Measurements from ENCODE around the gene SUFU.

- TF ChIP-seq, protein P1, sequence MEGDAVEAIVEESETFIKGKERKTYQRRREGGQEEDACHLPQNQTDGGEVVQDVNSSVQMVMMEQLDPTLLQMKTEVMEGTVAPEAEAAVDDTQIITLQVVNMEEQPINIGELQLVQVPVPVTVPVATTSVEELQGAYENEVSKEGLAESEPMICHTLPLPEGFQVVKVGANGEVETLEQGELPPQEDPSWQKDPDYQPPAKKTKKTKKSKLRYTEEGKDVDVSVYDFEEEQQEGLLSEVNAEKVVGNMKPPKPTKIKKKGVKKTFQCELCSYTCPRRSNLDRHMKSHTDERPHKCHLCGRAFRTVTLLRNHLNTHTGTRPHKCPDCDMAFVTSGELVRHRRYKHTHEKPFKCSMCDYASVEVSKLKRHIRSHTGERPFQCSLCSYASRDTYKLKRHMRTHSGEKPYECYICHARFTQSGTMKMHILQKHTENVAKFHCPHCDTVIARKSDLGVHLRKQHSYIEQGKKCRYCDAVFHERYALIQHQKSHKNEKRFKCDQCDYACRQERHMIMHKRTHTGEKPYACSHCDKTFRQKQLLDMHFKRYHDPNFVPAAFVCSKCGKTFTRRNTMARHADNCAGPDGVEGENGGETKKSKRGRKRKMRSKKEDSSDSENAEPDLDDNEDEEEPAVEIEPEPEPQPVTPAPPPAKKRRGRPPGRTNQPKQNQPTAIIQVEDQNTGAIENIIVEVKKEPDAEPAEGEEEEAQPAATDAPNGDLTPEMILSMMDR (conservative IDR thresholded peaks at IDR 0.05; ENCODE audit: low read depth, low read length): no peak
- TF ChIP-seq EZH2 (IDR thresholded peaks at IDR 0.05; ENCODE audit: low read length, unreplicated experiment): no peak
- TF ChIP-seq EZH2phosphoT487 (IDR thresholded peaks at IDR 0.05; ENCODE audit: borderline replicate concordance, low read length): no peak
These were observed 81.3 kb downstream of the SUFU start for GRCh38 chr10:102585026-102585425.
